NCI-H1092 treated with DMSO at 0.1 percent for 48 hours (cell line): ENCODE measurements around the gene TRAPPC3L.
A peak's percentile ranks its signal among the peaks of the same experiment; 100 is the strongest.

ENCODE experiments used
- DNase-seq: peaks from one replicate; lab custom pipeline; 2025; lab: John Stamatoyannopoulos, UW

TRAPPC3L gene

GRCh38 chr6:116557893-116558292 lies 12.4 kb upstream of the TRAPPC3L start:
- no peak for DNase-seq

GRCh38 chr6:116556814-116557415 lies 11.4 kb upstream of the TRAPPC3L start:
- no peak for DNase-seq

GRCh38 chr6:116556065-116556464 lies 10.6 kb upstream of the TRAPPC3L start:
- no peak for DNase-seq

GRCh38 chr6:116553451-116553850 lies 8.0 kb upstream of the TRAPPC3L start, which contains the start of gene CALHM4:
Gene CALHM4 (plus strand): TSS chr6:116553751. CDS start chr6:116553794, 43 bp downstream.
- DNase-seq = no peak

- DNase-seq = no peak
Measured at GRCh38 chr6:116550796-116551195, 5.3 kb upstream of the TRAPPC3L start.

GRCh38 chr6:116547358-116547757 lies 1.9 kb upstream of the TRAPPC3L start:
- no peak for DNase-seq

- no peak for DNase-seq
Measured at GRCh38 chr6:116543149-116543548, 2.3 kb downstream of the TRAPPC3L start.

- no peak for DNase-seq
Measured at GRCh38 chr6:116542426-116542825, 3.1 kb downstream of the TRAPPC3L start.

- peak; percentile 11 for DNase-seq
Measured at GRCh38 chr6:116536216-116536621, 9.3 kb downstream of the TRAPPC3L start.

- no peak for DNase-seq
Measured at GRCh38 chr6:116535109-116535508, 10.4 kb downstream of the TRAPPC3L start.

- DNase-seq = no peak
Measured at GRCh38 chr6:116533233-116533957, 12.1 kb downstream of the TRAPPC3L start.

- peak; percentile 51 for DNase-seq
Measured at GRCh38 chr6:116531675-116532570, 13.6 kb downstream of the TRAPPC3L start.

GRCh38 chr6:116530436-116530835 lies 15.0 kb downstream of the TRAPPC3L start:
- DNase-seq = peak; percentile 50

GRCh38 chr6:116529466-116530290 lies 15.8 kb downstream of the TRAPPC3L start:
- DNase-seq = no peak

- DNase-seq = no peak
Measured at GRCh38 chr6:116528780-116529179, 16.7 kb downstream of the TRAPPC3L start.

GRCh38 chr6:116528133-116528532 lies 17.4 kb downstream of the TRAPPC3L start:
- DNase-seq = no peak

- no peak for DNase-seq
Measured at GRCh38 chr6:116524236-116524635, 21.2 kb downstream of the TRAPPC3L start.

GRCh38 chr6:116522896-116523295 lies 22.6 kb downstream of the TRAPPC3L start:
- DNase-seq = no peak

- DNase-seq = no peak
Measured at GRCh38 chr6:116518621-116519368, 26.7 kb downstream of the TRAPPC3L start.

GRCh38 chr6:116515141-116515540 lies 30.3 kb downstream of the TRAPPC3L start:
- DNase-seq = no peak

- no peak for DNase-seq
Measured at GRCh38 chr6:116514111-116514510, 31.4 kb downstream of the TRAPPC3L start.
